ENCODE results near the gene PTPRN2. TPM values are rescaled to one million over a fixed set of nuclear protein-coding genes. Genes with fewer than 3 reads are reported as not detected.

Gene PTPRN2
- total RNA-seq, 2 donors from 2014 or later, result 26.1 to 55.5 TPM

- H3K4me1 ChIP-seq (replicated peaks), result no peaks in the 10 kb centered on the region
- no peak overlapping the region for H3K4me3 ChIP-seq
- no peaks in the 10 kb centered on the region for H3K9me3 ChIP-seq
- no peak for DNase-seq (ENCODE audit: low spot score)
- TF ChIP-seq POLR2A (IDR thresholded peaks at IDR 0.05) (no peak), POLR2AphosphoS5 (IDR thresholded peaks at IDR 0.05) (no peak), CTCF (IDR thresholded peaks at IDR 0.05) (no peak)
- no peaks in the 10 kb centered on the region for H3K36me3 ChIP-seq
- no peak overlapping the region for H3K27ac ChIP-seq
- intact Hi-C loops (cut with DNase I), result no loop called here
- no peaks in the 10 kb centered on the region for H3K27me3 ChIP-seq (replicated peaks; ENCODE audit: insufficient read depth)
- 91% methylated on average over 25 of the region's 26 CpGs for WGBS
Measured at GRCh38 chr7:157816526-157817250, 770.9 kb downstream of the PTPRN2 start.

- H3K4me3 ChIP-seq, result no peak overlapping the region
- H3K4me1 ChIP-seq (replicated peaks), result no peaks in the 10 kb centered on the region
- TF ChIP-seq POLR2A (IDR thresholded peaks at IDR 0.05) (no peak), CTCF (IDR thresholded peaks at IDR 0.05) (no peak), POLR2AphosphoS5 (IDR thresholded peaks at IDR 0.05) (no peak)
- no peaks in the 10 kb centered on the region for H3K9me3 ChIP-seq
- DNase-seq (ENCODE audit: low spot score), result no peak
- no peaks in the 10 kb centered on the region for H3K27me3 ChIP-seq (replicated peaks; ENCODE audit: insufficient read depth)
- intact Hi-C loops (cut with DNase I), result no loop called here
- H3K36me3 ChIP-seq, result no peaks in the 10 kb centered on the region
- 61% methylated on average over 12 of the region's 12 CpGs for WGBS
- H3K27ac ChIP-seq, result no peak overlapping the region
Measured at GRCh38 chr7:157816086-157816485, 771.5 kb downstream of the PTPRN2 start.

- Histone ChIP-seq H3K27me3 (replicated peaks; ENCODE audit: insufficient read depth) (no peaks in the 10 kb centered on the region), H3K9me3 (no peaks in the 10 kb centered on the region), H3K4me3 (no peak overlapping the region), H3K27ac (no peak overlapping the region), H3K4me1 (replicated peaks) (no peaks in the 10 kb centered on the region), H3K36me3 (no peaks in the 10 kb centered on the region)
- intact Hi-C loops (cut with DNase I), result no loop called here
- TF ChIP-seq POLR2AphosphoS5 (IDR thresholded peaks at IDR 0.05), result no peak
- WGBS, result 88% methylated on average over 10 of the region's 10 CpGs
- DNase-seq (ENCODE audit: low spot score), result no peak
Measured at GRCh38 chr7:157815706-157816022, 772.0 kb downstream of the PTPRN2 start.

- no peak overlapping the region for H3K27ac ChIP-seq
- no peak overlapping the region for H3K4me3 ChIP-seq
- no peaks in the 10 kb centered on the region for H3K36me3 ChIP-seq
- no peaks in the 10 kb centered on the region for H3K9me3 ChIP-seq
- H3K4me1 ChIP-seq (replicated peaks), result no peaks in the 10 kb centered on the region
- DNase-seq (ENCODE audit: low spot score), result no peak
- intact Hi-C loops (cut with DNase I), result no loop called here
- H3K27me3 ChIP-seq (replicated peaks; ENCODE audit: insufficient read depth), result no peaks in the 10 kb centered on the region
- TF ChIP-seq POLR2AphosphoS5 (IDR thresholded peaks at IDR 0.05) (no peak), CTCF (IDR thresholded peaks at IDR 0.05) (no peak), POLR2A (IDR thresholded peaks at IDR 0.05) (no peak)
- WGBS, result 65% methylated on average over 28 of the region's 28 CpGs
Measured at GRCh38 chr7:157814931-157815705, 772.5 kb downstream of the PTPRN2 start.

- intact Hi-C loops (cut with DNase I), result no loop called here
- Histone ChIP-seq H3K36me3 (no peaks in the 10 kb centered on the region), H3K27ac (no peak overlapping the region), H3K27me3 (replicated peaks; ENCODE audit: insufficient read depth) (no peaks in the 10 kb centered on the region), H3K4me1 (replicated peaks) (no peaks in the 10 kb centered on the region), H3K9me3 (no peaks in the 10 kb centered on the region), H3K4me3 (no peak overlapping the region)
- no peak for TF ChIP-seq POLR2A (IDR thresholded peaks at IDR 0.05)
- no peak for TF ChIP-seq POLR2AphosphoS5 (IDR thresholded peaks at IDR 0.05)
- no peak for TF ChIP-seq CTCF (IDR thresholded peaks at IDR 0.05)
- WGBS, result 86% methylated on average over 46 of the region's 46 CpGs
- no peak for DNase-seq (ENCODE audit: low spot score)
Measured at GRCh38 chr7:157813741-157814661, 773.6 kb downstream of the PTPRN2 start.
